H1 (cell line): ENCODE measurements around the gene CACFD1. TPM values are rescaled to one million over a fixed set of nuclear protein-coding genes. Genes with fewer than 3 reads are reported as not detected.

Experiments used
- CTCF ChIA-PET: fragments of 300-600 bp; sonication (Branson Sonifier 250); formaldehyde crosslinking; loops from one replicate; lab custom pipeline; 2021; ENCODE audit not compliant: partially characterized antibody; lab: Charles Lee
- POLR2A ChIA-PET: fragments of 300-600 bp; sonication (Branson Sonifier 250); formaldehyde crosslinking; loops from one replicate; lab custom pipeline; 2021; ENCODE audit warnings: inconsistent platforms; ENCODE audit not compliant: partially characterized antibody; lab: Charles Lee
- DNase-seq, 2 experiments: peaks; one replicate each; pipeline versions ENCODE4 v3.0.0 to v3.0.0-alpha.2; 2010 to 2022; ENCODE audit warnings: low spot score in 2 of 2, low read depth in 1 of 2, mixed read lengths in 1 of 2
- FAIRE-seq: peaks from 2 replicates; lab custom pipeline; 2011; peaks lifted over from hg19 to GRCh38; lab: Jason Lieb, UNC
- H2AFZ ChIP-seq: 2 replicates; pipeline ENCODE4 v1.8.1; 2012; ENCODE audit warnings: low read length, inconsistent platforms
- H2AK5ac ChIP-seq: 2 replicates; pipeline ENCODE4 v1.6.1; 2013; ENCODE audit warnings: low read depth, low read length
- H2BK120ac ChIP-seq: replicated peaks from 2 replicates; pipeline ENCODE3; 2013; ENCODE audit warnings: low read depth, low read length, inconsistent platforms
- H2BK12ac ChIP-seq: 2 replicates; pipeline ENCODE4 v1.6.1; 2013; ENCODE audit warnings: low read depth, low read length
- H2BK15ac ChIP-seq: 2 replicates; pipeline ENCODE4 v1.6.1; 2013; ENCODE audit warnings: low read length
- H2BK20ac ChIP-seq: 2 replicates; pipeline ENCODE4 v1.6.1; 2013; ENCODE audit warnings: low read length
- H2BK5ac ChIP-seq: 2 replicates; pipeline ENCODE4 v1.6.1; 2013; ENCODE audit warnings: low read depth, low read length
- H3K14ac ChIP-seq: 2 replicates; pipeline ENCODE4 v1.6.1; 2013; ENCODE audit warnings: inconsistent platforms; ENCODE audit not compliant: insufficient read length
- H3K18ac ChIP-seq: 2 replicates; pipeline ENCODE4 v1.6.1; 2013; ENCODE audit warnings: low read length; ENCODE audit errors: extremely low read depth
- H3K23ac ChIP-seq: 2 replicates; pipeline ENCODE4 v1.6.1; 2013; ENCODE audit warnings: inconsistent platforms; ENCODE audit not compliant: insufficient read length
- H3K23me2 ChIP-seq: 2 replicates; pipeline ENCODE4 v1.6.1; 2013; ENCODE audit warnings: low read depth, low read length
- H3K27ac ChIP-seq: 2 replicates; pipeline ENCODE4 v1.6.1; 2011; ENCODE audit warnings: low read depth, low read length, inconsistent platforms
- H3K27me3 ChIP-seq, 4 experiments: replicated peaks in 1 of 4; 1 replicate in 1 of 4; 2 replicates in 3 of 4; pipeline versions ENCODE4 v1.6.1 to v1.8.1; 2011 to 2013; ENCODE audit warnings: low read length in 3 of 4, mild to moderate bottlenecking in 3 of 4, inconsistent platforms in 2 of 4, mixed read lengths in 2 of 4, moderate library complexity in 1 of 4; ENCODE audit not compliant: control insufficient read depth in 3 of 4, insufficient read depth in 3 of 4; ENCODE audit errors: extremely low read depth in 1 of 4
- H3K36me3 ChIP-seq, 4 experiments: 2 replicates each; pipeline versions ENCODE4 v1.6.1 to v1.8.1; 2011 to 2013; ENCODE audit warnings: mild to moderate bottlenecking in 4 of 4, low read length in 3 of 4, moderate library complexity in 2 of 4, control low read depth in 1 of 4, inconsistent platforms in 1 of 4; ENCODE audit not compliant: insufficient read depth in 4 of 4, control insufficient read depth in 2 of 4
- H3K4ac ChIP-seq: replicated peaks from 2 replicates; pipeline ENCODE3; 2013; ENCODE audit warnings: low read length, low read depth, mixed read lengths, inconsistent platforms; ENCODE audit not compliant: insufficient read length
- H3K4me1 ChIP-seq, 4 experiments: replicated peaks in 1 of 4; 1 replicate in 1 of 4; 2 replicates in 3 of 4; pipeline versions ENCODE4 v1.6.1 to v1.8.1; 2011 to 2013; ENCODE audit warnings: low read length in 3 of 4, inconsistent platforms in 2 of 4, mixed read lengths in 1 of 4; ENCODE audit not compliant: insufficient read depth in 4 of 4, control insufficient read depth in 3 of 4
- H3K4me2 ChIP-seq, 2 experiments: 2 replicates each; pipeline versions ENCODE4 v1.6.1 to v1.8.1; 2011 to 2013; ENCODE audit warnings: low read depth in 2 of 2, low read length in 2 of 2, control low read depth in 1 of 2, inconsistent platforms in 1 of 2, mild to moderate bottlenecking in 1 of 2; ENCODE audit not compliant: insufficient read depth in 1 of 2
- H3K4me3 ChIP-seq, 4 experiments: fragments of 200-600, 300-600 bp in 1 of 4; sonication (generic), shearing (Covaris generic), sonication (Bioruptor Twin) in 1 of 4; 2 replicates each; pipeline versions ENCODE4 v1.5.1 to v1.8.1; 2011 to 2016; ENCODE audit warnings: low read length in 4 of 4, low read depth in 3 of 4, control low read depth in 2 of 4, inconsistent platforms in 2 of 4, mild to moderate bottlenecking in 2 of 4, mixed read lengths in 1 of 4, moderate library complexity in 1 of 4; ENCODE audit not compliant: insufficient read depth in 2 of 4; ENCODE audit errors: extremely low read depth in 1 of 4
- H3K56ac ChIP-seq: replicated peaks from 2 replicates; pipeline ENCODE3; 2013; ENCODE audit warnings: low read depth, mild to moderate bottlenecking, mixed read lengths, low read length, inconsistent platforms; ENCODE audit not compliant: insufficient read length
- H3K79me1 ChIP-seq: 2 replicates; pipeline ENCODE4 v1.6.1; 2013; ENCODE audit warnings: low read depth, low read length, control low read depth
- H3K79me2 ChIP-seq, 2 experiments: 2 replicates each; pipeline versions ENCODE4 v1.6.1 to v1.8.1; 2012 to 2013; ENCODE audit warnings: low read length in 2 of 2, mild to moderate bottlenecking in 2 of 2, inconsistent platforms in 1 of 2; ENCODE audit not compliant: insufficient read depth in 2 of 2, control insufficient read depth in 1 of 2
- H3K9ac ChIP-seq, 4 experiments: replicated peaks in 1 of 4; 1 replicate in 1 of 4; 2 replicates in 3 of 4; pipeline versions ENCODE4 v1.6.1 to v1.8.1; 2011 to 2013; ENCODE audit warnings: low read depth in 3 of 4, low read length in 3 of 4, control low read depth in 2 of 4, mild to moderate bottlenecking in 2 of 4, moderate library complexity in 2 of 4, inconsistent platforms in 1 of 4; ENCODE audit errors: extremely low read depth in 1 of 4
- H3K9me3 ChIP-seq, 2 experiments: 2 replicates each; pipeline versions ENCODE4 v1.6.1 to v1.8.1; 2012 to 2013; ENCODE audit warnings: mild to moderate bottlenecking in 2 of 2, moderate library complexity in 2 of 2, control low read depth in 1 of 2, inconsistent platforms in 1 of 2, low read depth in 1 of 2, low read length in 1 of 2, mixed read lengths in 1 of 2; ENCODE audit not compliant: insufficient read depth in 2 of 2
- H4K20me1 ChIP-seq, 2 experiments: replicated peaks in 1 of 2; 2 replicates each; pipeline versions ENCODE3 to v1.8.1; 2011 to 2013; ENCODE audit warnings: inconsistent platforms in 2 of 2, low read length in 2 of 2, mild to moderate bottlenecking in 1 of 2; ENCODE audit not compliant: insufficient read depth in 2 of 2, control insufficient read depth in 1 of 2
- H4K5ac ChIP-seq: 2 replicates; pipeline ENCODE4 v1.6.1; 2013; ENCODE audit warnings: low read length, low read depth, mixed read lengths, inconsistent platforms; ENCODE audit not compliant: insufficient read length
- H4K8ac ChIP-seq: 2 replicates; pipeline ENCODE4 v1.8.0; 2013; ENCODE audit warnings: mild to moderate bottlenecking, moderate library complexity, low read length, inconsistent platforms; ENCODE audit not compliant: insufficient read depth; ENCODE audit errors: extremely low read depth
- H4K91ac ChIP-seq: replicated peaks from 2 replicates; pipeline ENCODE3; 2013; ENCODE audit warnings: low read length, mixed read lengths, inconsistent platforms; ENCODE audit not compliant: insufficient read length
- CREB1 ChIP-seq: IDR thresholded peaks from 2 replicates; pipeline ENCODE4 v1.6.1; 2012; ENCODE audit warnings: inconsistent platforms
- EP300 ChIP-seq, 2 experiments: IDR thresholded peaks; 1 replicate in 1 of 2; 2 replicates in 1 of 2; pipeline ENCODE4 v1.6.1; 2011 to 2012; ENCODE audit warnings: low read depth in 2 of 2, low read length in 2 of 2, mild to moderate bottlenecking in 2 of 2, borderline replicate concordance in 1 of 2, inconsistent platforms in 1 of 2, moderate library complexity in 1 of 2
- GTF2F1 ChIP-seq: IDR thresholded peaks from 2 replicates; pipeline ENCODE4 v1.6.1; 2012; ENCODE audit warnings: low read depth, low read length, improper control_type of control experiment, borderline replicate concordance
- RXRA ChIP-seq: IDR thresholded peaks from 2 replicates; pipeline ENCODE4 v1.6.1; 2011; ENCODE audit warnings: low read depth, mild to moderate bottlenecking, low read length, moderate library complexity; ENCODE audit not compliant: insufficient read depth
- SIX5 ChIP-seq: IDR thresholded peaks from 2 replicates; pipeline ENCODE4 v1.6.1; 2011; ENCODE audit warnings: mild to moderate bottlenecking, low read depth, low read length
- ZNF274 ChIP-seq: IDR thresholded peaks from 2 replicates; pipeline ENCODE4 v1.7.0; 2012; ENCODE audit warnings: low read length, borderline replicate concordance; ENCODE audit errors: extremely low read depth
- WGBS, 2 experiments: shearing (Covaris generic) in 1 of 2; methylation state at CpG; one replicate each; pipeline versions ENCODE4 v1.1.6 to v1.1.7; 2013 to 2015; ENCODE audit warnings: low lambda C conversion rate in 2 of 2, mixed read lengths in 2 of 2, inconsistent platforms in 1 of 2, low coverage in 1 of 2, missing lambda C conversion rate in 1 of 2; ENCODE audit not compliant: insufficient replicate concordance in 2 of 2, insufficient coverage in 1 of 2, insufficient read length in 1 of 2; ENCODE audit errors: extremely low coverage in 1 of 2, missing lambda C conversion rate in 1 of 2; 5-methylcytosine and 5-hydroxymethylcytosine counted together
- polyA plus RNA-seq, 7 experiments: library from polyadenylated mRNA; depleted of rRNA in 3 of 7; stranded (reverse) in 5 of 7; unstranded in 2 of 7; fragments of >200 nt in 5 of 7; fragments of 200-250 nt in 2 of 7; gene quantifications; 1 replicate in 5 of 7; 2 replicates in 1 of 7; 4 replicates in 1 of 7; pipeline versions ENCODE4 v1.2.1 to v1.2.3, GENCODE V29; 2011 to 2013; ENCODE audit warnings: missing spikeins in 2 of 7, mixed read lengths in 2 of 7
- total RNA-seq: library from RNA; stranded (reverse); fragmentation: NEBNext Ultra II Directional; extraction: Animal tissue kit (Norgen Biotek cat#: 25700); gene quantifications from 2 replicates; pipeline ENCODE4 v1.2.1, GENCODE V29; 2021

The CACFD1 gene
- total and polyA plus RNA-seq, 2 of the 8 experiments (the other 6 are each of a cell fraction or from before 2014, with no cell fraction given): 13.4 to 15.5 TPM

DNA sequence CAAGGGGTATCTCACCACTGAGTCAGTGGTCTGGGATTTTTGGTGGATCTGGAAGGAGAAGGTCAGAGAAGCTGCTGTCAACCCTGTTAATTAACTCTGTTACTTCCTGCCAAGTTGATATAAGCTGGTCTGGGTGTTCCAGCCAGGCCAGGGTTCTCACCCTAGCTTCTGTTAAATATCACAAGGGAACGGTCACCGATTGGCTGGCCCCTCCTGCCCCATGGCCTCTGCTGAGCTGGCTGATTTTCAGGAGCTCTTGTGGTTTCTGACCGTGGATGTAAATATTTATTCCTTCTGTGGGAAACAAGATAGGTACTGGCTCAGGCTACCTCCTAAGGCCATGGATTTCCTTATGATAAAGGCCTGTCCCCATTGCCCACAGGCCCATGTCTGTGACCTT, 36.6 kb upstream of the CACFD1 start:
- H3K9me3 ChIP-seq: no peaks in the 10 kb centered on the region
- H3K27me3 ChIP-seq: peaks cover 0 to 8% (median 1%) of the 10 kb centered on the region in 4 experiments; a peak in 3 of 7 replicates
- H3K36me3 ChIP-seq: no peaks in the 10 kb centered on the region
- H3K56ac ChIP-seq: no peak overlapping the region
- H2BK5ac ChIP-seq: no peak overlapping the region
- no peak overlapping the region for H4K5ac ChIP-seq
- H3K79me2 ChIP-seq: no peaks in the 10 kb centered on the region
- no peak overlapping the region for H4K91ac ChIP-seq
- WGBS, 2 experiments: 93% methylated on average over 3 of the region's 3 CpGs; no CpG with 5 or more reads in 1 of the 2 experiments
- DNase-seq: no peak
- no peak overlapping the region for H2BK12ac ChIP-seq
- no peak overlapping the region for H2AK5ac ChIP-seq
- no peak overlapping the region for H2BK120ac ChIP-seq
- no peak overlapping the region for H3K4me3 ChIP-seq
- H2BK20ac ChIP-seq: no peak overlapping the region
- no peak overlapping the region for H2AFZ ChIP-seq
- peaks cover 4% of the 10 kb centered on the region for H3K23me2 ChIP-seq
- H3K18ac ChIP-seq: no peak overlapping the region
- POLR2A ChIA-PET: interaction anchor here (1.3 to 3.6 kb wide), 2 partner anchors 36 to 75 kb away, joined by 3 to 19 read pairs; partner anchors contain the start of genes MED22 and RPL7A
- H3K9ac ChIP-seq: no peak overlapping the region
- FAIRE-seq: no peak
- CTCF ChIA-PET: interaction anchor here (1.1 to 3.7 kb wide), 8 partner anchors 10 to 234 kb away, joined by 3 to 16 read pairs (median 4); no protein-coding TSS in a partner anchor
- peaks cover 0 to 14% (median 6%) of the 10 kb centered on the region in 4 experiments; a peak in 5 of 7 replicates for H3K4me1 ChIP-seq
- no peak overlapping the region for H3K4me2 ChIP-seq
- TF ChIP-seq SIX5: no peak
- no peak for TF ChIP-seq RXRA
- TF ChIP-seq GTF2F1: no peak
- no peak for TF ChIP-seq ZNF274
- TF ChIP-seq CREB1: no peak
- TF ChIP-seq EP300 (IDR thresholded peaks at IDR 0.05; ENCODE audit: borderline replicate concordance in 1 of 2, low read depth in 2 of 2, low read length in 2 of 2): no peak
- H3K4ac ChIP-seq: no peak overlapping the region
- no peak overlapping the region for H4K8ac ChIP-seq
- no peak overlapping the region for H3K14ac ChIP-seq
- no peak overlapping the region for H3K23ac ChIP-seq
- H3K27ac ChIP-seq: no peak overlapping the region
- no peak overlapping the region for H2BK15ac ChIP-seq
- H3K79me1 ChIP-seq: no peaks in the 10 kb centered on the region
- no peaks in the 10 kb centered on the region for H4K20me1 ChIP-seq
